HEK293T (cell line): ENCODE data around the gene PEAK1.

Source experiments
- CTBP1 ChIP-seq: fragments of 450-650 bp; IDR thresholded peaks from 2 replicates; pipeline ENCODE4 v1.6.1; 2016; ENCODE audit warnings: borderline replicate concordance
- SP1 ChIP-seq: fragments of 450-650 bp; IDR thresholded peaks from 2 replicates; pipeline ENCODE4 v1.6.1; 2017

DNA sequence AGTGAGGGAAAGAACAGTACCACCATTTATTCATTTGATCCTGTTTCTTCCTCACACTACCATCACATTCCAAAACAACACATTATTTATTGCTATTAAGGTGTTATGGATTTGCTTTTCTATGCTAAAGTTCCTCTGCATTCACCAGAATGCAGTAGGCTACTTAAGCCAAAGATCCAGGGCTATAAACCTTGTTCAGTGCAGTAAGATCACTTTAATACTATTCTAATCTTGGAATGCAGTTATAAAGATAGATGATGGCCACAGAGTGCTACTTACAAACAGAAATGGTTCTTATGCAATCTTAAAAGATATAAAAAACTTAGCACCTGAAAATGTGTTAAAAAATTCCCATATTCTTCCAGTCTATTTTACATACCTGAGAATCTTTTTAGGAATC is 241.5 kb downstream of the PEAK1 start:
- no peak for TF ChIP-seq CTBP1
- TF ChIP-seq SP1, result no peak
